ENCODE measurements around the gene TMEM239. TPM values are rescaled to one million over a fixed set of nuclear protein-coding genes. Genes with fewer than 3 reads are reported as not detected.

TMEM239 gene
- total RNA-seq, result 0.07 TPM in 1 of 2 replicates, not detected in the other

GRCh38 chr20:2816030-2816582 lies at the start of gene TMEM239:
Gene TMEM239, plus strand, starts transcription at chr20:2816364. Its CDS starts 191 bp downstream, at chr20:2816555.

GRCh38 chr20:2800521-2801285 lies 15.5 kb upstream of the TMEM239 start, which contains the start of gene CPXM1:
Gene CPXM1, minus strand, starts transcription at chr20:2800627. Its CDS starts 55 bp downstream, at chr20:2800572.

GRCh38 chr20:2814587-2815051 lies 1.5 kb upstream of the TMEM239 start, which contains the start of gene C20orf141:
Gene C20orf141, plus strand, starts transcription at chr20:2814987. Its CDS starts 198 bp downstream, at chr20:2815185.

GRCh38 chr20:2840138-2840966 lies 24.2 kb downstream of the TMEM239 start, which contains the start of the genes PCED1A and VPS16:
Gene PCED1A, minus strand, starts transcription at chr20:2840655. Its CDS starts 743 bp downstream, at chr20:2839912.
Gene VPS16, plus strand, starts transcription at chr20:2840745. Its CDS starts 30 bp downstream, at chr20:2840775.

Other genes starting within 250 kb of the TMEM239 start
- gene NOP56, start 163.7 kb upstream of the TMEM239 start, total RNA-seq, result 80.0 and 122 TPM in 2 replicates
- gene IDH3B, start 152.1 kb upstream of the TMEM239 start, total RNA-seq, result 55.0 and 57.1 TPM in 2 replicates
- 0.78 and 0.89 TPM in 2 replicates for gene EBF4, start 123.6 kb upstream of the TMEM239 start, total RNA-seq
- 0.33 TPM in 1 of 2 replicates, not detected in the other for gene CPXM1, start 15.7 kb upstream of the TMEM239 start, total RNA-seq
- gene C20orf141, start 1.4 kb upstream of the TMEM239 start, total RNA-seq, result not detected in 2 replicates
- gene PCED1A, start 24.3 kb downstream of the TMEM239 start, total RNA-seq, result 24.8 and 31.0 TPM in 2 replicates
- gene VPS16, start 24.4 kb downstream of the TMEM239 start, total RNA-seq, result 54.2 and 56.6 TPM in 2 replicates
- gene PTPRA, start 57.1 kb downstream of the TMEM239 start, total RNA-seq, result 39.0 and 40.4 TPM in 2 replicates
- 0.26 and 0.43 TPM in 2 replicates for gene GNRH2, start 227.3 kb downstream of the TMEM239 start, total RNA-seq
- gene MRPS26, start 229.7 kb downstream of the TMEM239 start, total RNA-seq, result 23.7 and 31.2 TPM in 2 replicates

Data from smooth muscle cell of the pulmonary artery (primary cell).